ENCODE data around the gene C11orf86. TPM values are rescaled to one million over a fixed set of nuclear protein-coding genes. Genes with fewer than 3 reads are reported as not detected.

Gene C11orf86
- total RNA-seq, 1 donor from 2014 or later: not detected

- TF ChIP-seq CTCF (IDR thresholded peaks at IDR 0.05) (no peak), POLR2A (IDR thresholded peaks at IDR 0.05) (no peak), POLR2AphosphoS5 (IDR thresholded peaks at IDR 0.05; ENCODE audit: insufficient read depth in 1 of 2, low read depth in 1 of 2) (no peak)
- Histone ChIP-seq H3K36me3 (no peaks in the 10 kb centered on the region), H3K27ac (no peak overlapping the region), H3K27me3 (no peaks in the 10 kb centered on the region), H3K9me3 (no peaks in the 10 kb centered on the region), H3K4me3 (no peak overlapping the region), H3K4me1 (peaks cover 2% of the 10 kb centered on the region)
- intact Hi-C loops (cut with DNase I): no loop called here
- DNase-seq (ENCODE audit: extremely low spot score in 2 of 2): no peak
Measured at GRCh38 chr11:66976925-66977324, 1.8 kb downstream of the C11orf86 start.

DNA sequence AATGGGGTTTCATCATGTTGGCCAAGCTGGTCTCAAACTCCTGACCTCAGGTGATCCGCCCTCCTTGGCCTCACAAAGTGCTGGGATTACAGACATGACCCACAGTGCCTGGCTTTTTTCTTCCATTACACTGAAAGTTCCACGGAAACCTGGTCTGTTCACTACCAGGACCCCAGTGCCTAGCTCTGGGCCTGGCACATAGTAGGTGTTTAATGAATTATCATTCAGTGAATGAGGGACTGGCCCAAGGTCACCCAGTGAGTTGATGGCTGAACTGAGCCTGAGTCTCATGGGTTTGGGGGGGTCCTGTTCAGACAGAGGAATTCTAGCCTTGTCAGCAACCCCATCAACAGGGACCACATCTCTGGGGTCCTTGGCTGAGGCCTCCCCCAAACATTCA is 3.1 kb downstream of the C11orf86 start:
- Histone ChIP-seq H3K4me3 (no peak overlapping the region), H3K4me1 (peaks cover 4% of the 10 kb centered on the region), H3K27ac (no peak overlapping the region), H3K27me3 (no peaks in the 10 kb centered on the region), H3K9me3 (no peaks in the 10 kb centered on the region), H3K36me3 (no peaks in the 10 kb centered on the region)
- TF ChIP-seq CTCF (IDR thresholded peaks at IDR 0.05) (no peak), POLR2AphosphoS5 (IDR thresholded peaks at IDR 0.05; ENCODE audit: insufficient read depth in 1 of 2, low read depth in 1 of 2) (no peak), POLR2A (IDR thresholded peaks at IDR 0.05) (no peak)
- intact Hi-C loops (cut with DNase I): no loop called here
- no peak for DNase-seq (ENCODE audit: extremely low spot score in 2 of 2)

- DNase-seq (ENCODE audit: extremely low spot score in 2 of 2): no peak
- intact Hi-C loops (cut with DNase I): no loop called here
- TF ChIP-seq CTCF (IDR thresholded peaks at IDR 0.05) (no peak), POLR2A (IDR thresholded peaks at IDR 0.05) (no peak), POLR2AphosphoS5 (IDR thresholded peaks at IDR 0.05; ENCODE audit: insufficient read depth in 1 of 2, low read depth in 1 of 2) (no peak)
- H3K27me3 ChIP-seq: no peaks in the 10 kb centered on the region
- no peak overlapping the region for H3K27ac ChIP-seq
- H3K36me3 ChIP-seq: no peaks in the 10 kb centered on the region
- peaks cover 5% of the 10 kb centered on the region for H3K4me1 ChIP-seq
- H3K4me3 ChIP-seq: no peak overlapping the region
- H3K9me3 ChIP-seq: no peaks in the 10 kb centered on the region
Measured at GRCh38 chr11:66978717-66979116, 3.6 kb downstream of the C11orf86 start.

DNA sequence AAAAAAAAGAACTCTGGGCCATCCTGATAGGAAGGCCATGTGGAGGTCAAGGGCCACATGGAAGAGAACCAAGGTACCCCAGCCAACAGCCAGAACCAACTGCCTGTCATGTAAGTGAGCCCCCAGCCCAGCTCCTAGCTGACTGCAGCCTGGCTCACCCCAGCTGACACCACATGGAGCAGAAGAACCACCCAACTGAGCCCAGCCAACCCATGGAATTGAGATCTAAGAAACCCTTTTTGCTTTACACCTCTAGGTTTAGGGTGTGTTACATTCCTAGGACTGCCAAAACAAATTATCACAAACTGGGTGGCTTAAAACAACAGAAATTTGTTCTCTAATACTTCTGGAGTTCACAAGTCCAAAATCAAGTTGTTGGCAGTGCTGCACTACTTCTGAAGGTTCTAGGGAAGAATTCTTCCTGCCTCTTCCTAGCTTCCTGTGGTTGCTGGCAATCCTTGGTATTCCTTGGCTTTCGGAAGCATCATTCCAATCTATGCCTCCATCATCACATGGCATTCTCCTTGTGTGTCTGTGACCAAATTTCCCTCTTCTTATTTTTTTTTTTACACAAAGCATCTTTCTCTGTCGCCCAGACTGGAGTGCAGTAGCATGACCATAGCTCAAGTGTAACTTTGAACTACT is 4.4 kb downstream of the C11orf86 start:
- no peaks in the 10 kb centered on the region for H3K9me3 ChIP-seq
- no peak overlapping the region for H3K27ac ChIP-seq
- TF ChIP-seq CTCF (IDR thresholded peaks at IDR 0.05): no peak
- TF ChIP-seq POLR2A (IDR thresholded peaks at IDR 0.05): no peak
- TF ChIP-seq POLR2AphosphoS5 (IDR thresholded peaks at IDR 0.05; ENCODE audit: insufficient read depth in 1 of 2, low read depth in 1 of 2): no peak
- H3K4me1 ChIP-seq: peaks cover 12% of the 10 kb centered on the region
- no peak overlapping the region for H3K4me3 ChIP-seq
- intact Hi-C loops (cut with DNase I): no loop called here
- DNase-seq (ENCODE audit: extremely low spot score in 2 of 2): no peak
- H3K36me3 ChIP-seq: no peaks in the 10 kb centered on the region
- no peaks in the 10 kb centered on the region for H3K27me3 ChIP-seq

DNA sequence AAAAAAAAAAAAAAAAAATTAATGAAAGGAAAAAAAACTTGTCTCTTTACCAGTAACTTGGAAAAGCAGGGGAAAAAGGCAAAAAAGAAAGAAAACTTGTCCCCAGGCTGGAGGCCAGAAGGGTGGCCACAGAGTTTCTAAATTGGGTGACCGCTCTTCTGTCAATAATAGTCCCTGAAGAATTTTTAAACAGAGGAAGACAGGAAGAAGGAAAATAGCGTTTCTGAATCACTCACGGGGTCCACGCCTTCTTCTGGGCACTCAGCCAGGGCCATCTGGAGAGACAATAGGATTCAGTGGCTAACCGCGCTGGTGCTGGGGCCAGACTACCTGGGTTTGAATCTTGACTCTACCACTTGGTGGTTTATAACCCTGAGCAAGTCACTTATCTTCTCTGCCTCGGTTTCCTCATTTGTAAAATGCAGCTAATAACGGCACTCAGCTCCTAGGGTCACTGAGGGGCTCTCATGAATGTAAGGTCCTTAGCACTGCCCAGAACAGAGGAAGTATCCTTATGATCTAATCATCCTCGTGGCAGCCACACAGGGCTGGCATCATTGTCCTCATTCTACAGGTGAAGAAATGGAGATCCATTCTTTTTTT is 7.0 kb downstream of the C11orf86 start:
- H3K4me3 ChIP-seq: no peak overlapping the region
- DNase-seq (ENCODE audit: extremely low spot score in 2 of 2): no peak
- no peaks in the 10 kb centered on the region for H3K9me3 ChIP-seq
- H3K4me1 ChIP-seq: peaks cover 13% of the 10 kb centered on the region
- no peaks in the 10 kb centered on the region for H3K27me3 ChIP-seq
- intact Hi-C loops (cut with DNase I): no loop called here
- TF ChIP-seq POLR2A (IDR thresholded peaks at IDR 0.05) (no peak), POLR2AphosphoS5 (IDR thresholded peaks at IDR 0.05; ENCODE audit: insufficient read depth in 1 of 2, low read depth in 1 of 2) (peak in 1 of 2 donors; percentile 64)
- no peaks in the 10 kb centered on the region for H3K36me3 ChIP-seq
- H3K27ac ChIP-seq: no peak overlapping the region

All from vagina (tissue), 2 donors.